AG09309 (cell line): ENCODE results near the gene RAET1L.
"Not testable (repeated sequence)": the region's sequence is repeated elsewhere in the genome, so short reads cannot be mapped to it uniquely, and the experiment has no call there.

Experiments
- DNase-seq: peaks from one replicate; pipeline ENCODE4 v3.0.0-alpha.2; 2010; ENCODE audit warnings: low read depth
- H3K4me3 ChIP-seq: 2 replicates; pipeline ENCODE4 v1.5.1; 2011; ENCODE audit warnings: mild to moderate bottlenecking, low read depth, low read length, moderate library complexity; ENCODE audit not compliant: control insufficient read depth
- TF ChIP-seq, protein P1 (sequence below): IDR thresholded peaks from 2 replicates; pipeline ENCODE4 v1.5.1; 2011; ENCODE audit warnings: mild to moderate bottlenecking, low read depth, low read length, inconsistent platforms; ENCODE audit not compliant: insufficient read depth, control insufficient read depth; ENCODE audit errors: missing control alignments

The RAET1L gene, protein sequence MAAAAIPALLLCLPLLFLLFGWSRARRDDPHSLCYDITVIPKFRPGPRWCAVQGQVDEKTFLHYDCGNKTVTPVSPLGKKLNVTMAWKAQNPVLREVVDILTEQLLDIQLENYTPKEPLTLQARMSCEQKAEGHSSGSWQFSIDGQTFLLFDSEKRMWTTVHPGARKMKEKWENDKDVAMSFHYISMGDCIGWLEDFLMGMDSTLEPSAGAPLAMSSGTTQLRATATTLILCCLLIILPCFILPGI

GRCh38 chr6:150025201-150025917 lies at the start of gene RAET1L:
RAET1L (minus strand) TSS chr6:150025532; CDS start chr6:150025471, 61 bp downstream.
- H3K4me3 ChIP-seq, result peak within 1 kb of the TSS; percentile 20
- peak; percentile 8 for DNase-seq
- TF ChIP-seq, protein P1, sequence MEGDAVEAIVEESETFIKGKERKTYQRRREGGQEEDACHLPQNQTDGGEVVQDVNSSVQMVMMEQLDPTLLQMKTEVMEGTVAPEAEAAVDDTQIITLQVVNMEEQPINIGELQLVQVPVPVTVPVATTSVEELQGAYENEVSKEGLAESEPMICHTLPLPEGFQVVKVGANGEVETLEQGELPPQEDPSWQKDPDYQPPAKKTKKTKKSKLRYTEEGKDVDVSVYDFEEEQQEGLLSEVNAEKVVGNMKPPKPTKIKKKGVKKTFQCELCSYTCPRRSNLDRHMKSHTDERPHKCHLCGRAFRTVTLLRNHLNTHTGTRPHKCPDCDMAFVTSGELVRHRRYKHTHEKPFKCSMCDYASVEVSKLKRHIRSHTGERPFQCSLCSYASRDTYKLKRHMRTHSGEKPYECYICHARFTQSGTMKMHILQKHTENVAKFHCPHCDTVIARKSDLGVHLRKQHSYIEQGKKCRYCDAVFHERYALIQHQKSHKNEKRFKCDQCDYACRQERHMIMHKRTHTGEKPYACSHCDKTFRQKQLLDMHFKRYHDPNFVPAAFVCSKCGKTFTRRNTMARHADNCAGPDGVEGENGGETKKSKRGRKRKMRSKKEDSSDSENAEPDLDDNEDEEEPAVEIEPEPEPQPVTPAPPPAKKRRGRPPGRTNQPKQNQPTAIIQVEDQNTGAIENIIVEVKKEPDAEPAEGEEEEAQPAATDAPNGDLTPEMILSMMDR, result no peak

DNA sequence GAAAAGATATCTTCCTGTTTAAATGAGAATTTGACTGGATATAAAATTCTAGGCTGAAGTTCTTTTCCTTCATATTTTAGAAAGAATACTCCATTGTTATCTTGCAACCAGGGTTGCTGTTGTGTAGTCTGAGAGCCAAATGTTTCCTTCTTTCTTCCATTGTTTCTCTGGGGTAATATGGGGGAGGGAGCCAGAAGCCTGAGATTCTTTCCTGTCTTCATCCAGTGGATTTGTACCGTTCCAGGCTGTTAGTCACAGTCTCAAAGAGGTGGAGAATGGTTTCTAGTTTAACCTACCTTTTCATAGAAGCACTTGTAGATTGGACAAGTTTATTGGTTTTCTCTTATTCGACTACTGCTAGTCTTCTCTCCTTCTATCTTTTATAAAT lies 49.7 kb upstream of the RAET1L start:
- no peak for DNase-seq

GRCh38 chr6:150074396-150075033 lies 49.2 kb upstream of the RAET1L start:
- H3K4me3 ChIP-seq, DNase-seq: not testable (repeated sequence)

More for the DNA sequence above, 49.7 kb upstream of the RAET1L start:
- TF ChIP-seq, protein P1, result no peak
- H3K4me3 ChIP-seq, result no peak overlapping the region

DNA sequence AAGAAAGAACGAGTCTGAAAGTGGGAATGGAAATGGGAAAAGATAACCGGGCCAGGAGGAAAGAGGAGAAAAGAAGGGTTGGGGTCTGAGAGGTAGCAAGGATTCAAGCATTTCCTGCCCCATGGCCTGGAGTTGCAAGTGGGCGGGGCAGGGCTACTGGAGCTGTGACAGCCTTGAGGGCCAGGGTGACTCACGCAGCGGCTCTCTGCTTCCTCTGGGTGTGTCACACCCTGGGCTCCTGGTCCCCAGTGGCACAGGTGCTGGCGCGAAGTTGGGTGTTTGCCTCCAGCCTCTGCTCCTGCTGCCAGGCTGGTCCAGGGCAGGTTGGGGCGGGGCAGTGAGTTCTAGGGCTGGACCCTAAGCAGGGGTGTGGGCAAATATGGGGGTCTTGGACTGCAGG lies 46.9 kb upstream of the RAET1L start:
- DNase-seq, result no peak
- H3K4me3 ChIP-seq, result no peak overlapping the region
- TF ChIP-seq, protein P1, result no peak

DNA sequence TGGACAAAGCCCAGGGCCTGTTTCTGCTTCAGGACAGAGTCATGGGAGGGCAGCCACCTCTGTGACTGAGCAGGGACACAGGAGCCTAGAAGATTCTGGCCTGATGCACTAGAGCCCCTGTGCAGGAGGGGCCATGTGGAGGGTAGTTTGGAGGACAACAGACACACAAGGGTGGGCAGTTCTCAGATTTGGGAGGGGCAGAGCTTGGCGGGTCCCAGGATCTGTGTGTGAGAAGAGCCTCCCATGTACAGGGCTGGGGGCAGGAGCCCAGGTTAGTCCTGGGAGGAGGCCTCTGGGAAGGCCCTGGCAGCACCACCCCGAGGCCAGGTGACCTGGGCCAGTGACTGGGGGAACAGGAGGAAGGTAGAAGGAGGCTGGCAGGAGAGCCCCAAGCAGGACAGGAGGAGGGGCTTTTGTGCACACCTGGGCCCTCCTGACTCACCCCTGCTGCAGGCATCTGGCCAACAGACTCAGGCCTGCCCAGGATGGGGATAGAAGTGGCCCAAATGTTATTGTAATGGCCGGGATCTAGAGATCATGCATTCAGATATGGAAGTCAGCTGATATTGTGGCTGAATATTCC lies 45.0 kb upstream of the RAET1L start:
- TF ChIP-seq, protein P1, result no peak
- H3K4me3 ChIP-seq, result no peak overlapping the region
- DNase-seq, result no peak

DNA sequence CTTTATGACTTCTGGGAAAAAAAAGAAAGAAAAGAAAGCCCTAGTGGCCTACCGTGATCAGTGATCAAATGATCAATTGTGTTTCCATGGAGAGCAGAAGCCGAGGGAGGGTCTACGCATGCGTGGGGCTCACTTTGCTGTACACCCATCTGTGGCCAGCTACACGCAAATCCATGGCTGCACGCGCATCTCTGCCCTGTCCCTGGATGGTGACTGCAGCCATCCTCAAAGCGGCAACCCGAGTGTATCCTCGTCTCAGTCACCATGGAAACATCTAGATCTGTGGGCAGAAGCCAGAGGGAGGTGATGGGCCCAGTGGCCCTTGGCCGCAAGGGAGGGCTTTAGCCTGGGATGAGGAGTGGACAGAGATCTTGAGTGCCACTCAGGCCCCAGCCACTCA lies 44.4 kb upstream of the RAET1L start:
- no peak for DNase-seq
- TF ChIP-seq, protein P1, result no peak
- H3K4me3 ChIP-seq, result no peak overlapping the region
